Esophagus squamous epithelium (tissue), 5 donors: Measurements from ENCODE around the gene ARRDC5. TPM values are rescaled to one million over a fixed set of nuclear protein-coding genes. Genes with fewer than 3 reads are reported as not detected.
"Not testable (repeated sequence)": the region's sequence is repeated elsewhere in the genome, so short reads cannot be mapped to it uniquely, and the experiment has no call there.

Experiments
- DNase-seq: peaks from one replicate; lab custom pipeline; 2025; lab: John Stamatoyannopoulos, UW
- H3K27ac ChIP-seq, 4 donors: fragments of 200-600 bp; sonication (generic); one replicate each; pipeline ENCODE4 v1.5.1; 2016 to 2019; ENCODE audit warnings: mild to moderate bottlenecking in 1 of 4
- H3K27me3 ChIP-seq, 4 donors: fragments of 200-600 bp; sonication (generic); 1 replicate in 3 of 4; 2 replicates in 1 of 4; pipeline versions ENCODE4 v1.5.1 to v1.6.0; 2017 to 2021; ENCODE audit warnings: antibody characterized with exemption in 1 of 4
- H3K36me3 ChIP-seq, 3 donors: fragments of 200-600 bp; sonication (generic); one replicate each; pipeline ENCODE4 v1.5.1; 2016 to 2019
- H3K4me1 ChIP-seq, 3 donors: fragments of 200-600 bp; sonication (generic); one replicate each; pipeline ENCODE4 v1.5.1; 2017 to 2019
- H3K4me3 ChIP-seq, 4 donors: fragments of 200-600 bp; sonication (generic); 1 replicate in 3 of 4; 2 replicates in 1 of 4; pipeline ENCODE4 v1.5.1; 2016 to 2019; ENCODE audit warnings: mild to moderate bottlenecking in 2 of 4, moderate library complexity in 1 of 4
- H3K9me3 ChIP-seq, 3 donors: fragments of 200-600 bp; sonication (generic); one replicate each; pipeline ENCODE4 v1.5.1; 2016 to 2019
- POLR2A ChIP-seq, 4 donors: fragments of 450-650 bp; IDR thresholded peaks; one replicate each; pipeline ENCODE4 v1.6.1; 2017; ENCODE audit warnings: antibody characterized with exemption in 4 of 4, mild to moderate bottlenecking in 4 of 4, moderate library complexity in 3 of 4
- WGBS, 2 donors: methylation state at CpG; one replicate each; pipeline ENCODE4 v1.1.5; 2018; 5-methylcytosine and 5-hydroxymethylcytosine counted together
- intact Hi-C: fragments of 100-400 bp; cut with DNase I; formaldehyde crosslinking; loops from one replicate; pipeline ENCODE4 v1.15.0; 2022
- total RNA-seq, 4 donors: library from RNA; depleted of rRNA; stranded (reverse); fragments of >200 nt; gene quantifications; one replicate each; pipeline ENCODE4 v1.1.0, GENCODE V29; 2016
- TF ChIP-seq, protein P1 (sequence below), 6 experiments: fragments of 450-650 bp in 4 of 6; fragments of 200-600 bp in 2 of 6; sonication (generic) in 2 of 6; IDR thresholded peaks; one replicate each; pipeline ENCODE4 v1.5.1; 2016 to 2019; ENCODE audit warnings: antibody characterized with exemption in 6 of 6, mild to moderate bottlenecking in 4 of 6, moderate library complexity in 4 of 6
- donor health status: DM: yes; HTN: yes; CAD: no.

The ARRDC5 gene
- total RNA-seq = under 1 TPM in 2 of 4 donors, not detected in 2; 0.38 to 0.62 TPM

DNA sequence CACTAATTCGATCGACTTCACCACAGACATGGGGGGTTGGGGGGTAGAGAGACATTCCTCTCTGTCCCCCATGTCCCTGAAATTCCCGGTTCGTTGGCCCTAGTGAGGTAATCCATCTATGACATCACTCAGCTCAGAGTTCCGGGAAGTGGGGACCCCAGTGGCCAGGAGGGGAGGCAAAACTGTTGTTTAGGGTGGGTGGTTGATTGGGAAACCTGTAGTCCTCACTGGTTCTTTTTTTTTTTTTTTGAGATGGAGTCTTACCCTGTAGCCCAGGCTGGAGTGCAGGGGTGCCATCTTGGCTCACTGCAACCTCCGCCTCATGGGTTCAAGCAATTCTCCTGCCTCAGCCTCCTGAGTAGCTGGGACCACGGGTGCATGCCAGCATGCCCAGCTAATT, at the start of gene ARRDC5:
Gene ARRDC5 (minus strand): TSS at position 101 of the 400 bp plus-strand sequence. CDS start 71 bp downstream, at position 30.
- H3K27ac ChIP-seq = no peak within 1 kb of the TSS
- TF ChIP-seq, protein P1, sequence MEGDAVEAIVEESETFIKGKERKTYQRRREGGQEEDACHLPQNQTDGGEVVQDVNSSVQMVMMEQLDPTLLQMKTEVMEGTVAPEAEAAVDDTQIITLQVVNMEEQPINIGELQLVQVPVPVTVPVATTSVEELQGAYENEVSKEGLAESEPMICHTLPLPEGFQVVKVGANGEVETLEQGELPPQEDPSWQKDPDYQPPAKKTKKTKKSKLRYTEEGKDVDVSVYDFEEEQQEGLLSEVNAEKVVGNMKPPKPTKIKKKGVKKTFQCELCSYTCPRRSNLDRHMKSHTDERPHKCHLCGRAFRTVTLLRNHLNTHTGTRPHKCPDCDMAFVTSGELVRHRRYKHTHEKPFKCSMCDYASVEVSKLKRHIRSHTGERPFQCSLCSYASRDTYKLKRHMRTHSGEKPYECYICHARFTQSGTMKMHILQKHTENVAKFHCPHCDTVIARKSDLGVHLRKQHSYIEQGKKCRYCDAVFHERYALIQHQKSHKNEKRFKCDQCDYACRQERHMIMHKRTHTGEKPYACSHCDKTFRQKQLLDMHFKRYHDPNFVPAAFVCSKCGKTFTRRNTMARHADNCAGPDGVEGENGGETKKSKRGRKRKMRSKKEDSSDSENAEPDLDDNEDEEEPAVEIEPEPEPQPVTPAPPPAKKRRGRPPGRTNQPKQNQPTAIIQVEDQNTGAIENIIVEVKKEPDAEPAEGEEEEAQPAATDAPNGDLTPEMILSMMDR (IDR thresholded peaks at IDR 0.05) = no peak
- TF ChIP-seq POLR2A (IDR thresholded peaks at IDR 0.05) = no peak
- H3K4me3 ChIP-seq = no peak within 1 kb of the TSS
- no peaks in the 10 kb centered on the region for H3K9me3 ChIP-seq
- 73 to 87% methylated on average over 6 to 7 of the region's 7 CpGs for WGBS, 2 donors
- H3K4me1 ChIP-seq = no peaks in the 10 kb centered on the region
- no peaks in the 10 kb centered on the region for H3K27me3 ChIP-seq
- intact Hi-C loops = no loop called here
- H3K36me3 ChIP-seq = no peaks in the 10 kb centered on the region
- DNase-seq = no peak

- TF ChIP-seq, protein P1 (IDR thresholded peaks at IDR 0.05) = no peak
- no peak for TF ChIP-seq POLR2A (IDR thresholded peaks at IDR 0.05)
- H3K27me3 ChIP-seq = no peaks in the 10 kb centered on the region
- WGBS, 2 donors = 83 to 88% methylated on average over 11 of the region's 11 CpGs
- intact Hi-C loops = no loop called here
- peaks cover 0 to 8% (median 0%) of the 10 kb centered on the region in 3 donors for H3K36me3 ChIP-seq
- H3K4me3 ChIP-seq = no peak overlapping the region
- no peak for DNase-seq
- H3K27ac ChIP-seq = no peak overlapping the region
- no peaks in the 10 kb centered on the region for H3K4me1 ChIP-seq
- H3K9me3 ChIP-seq = no peaks in the 10 kb centered on the region
Measured at GRCh38 chr19:4951656-4952055, 49.0 kb upstream of the ARRDC5 start.

- 96 to 98% methylated on average over 9 to 12 of the region's 23 CpGs for WGBS, 2 donors
- H3K27me3 ChIP-seq, H3K27ac ChIP-seq, H3K4me1 ChIP-seq, H3K9me3 ChIP-seq, H3K4me3 ChIP-seq, intact Hi-C loops, H3K36me3 ChIP-seq, DNase-seq: not testable (repeated sequence)
Measured at GRCh38 chr19:4950650-4951049, 48.0 kb upstream of the ARRDC5 start.

- DNase-seq = not testable (repeated sequence)
- WGBS, 2 donors = 96 to 100% methylated on average over 3 to 7 of the region's 35 CpGs
Measured at GRCh38 chr19:4941638-4942169, 39.0 kb upstream of the ARRDC5 start.

GRCh38 chr19:4939466-4939865, 36.8 kb upstream of the ARRDC5 start:
- intact Hi-C loops = no loop called here
- Histone ChIP-seq H3K27ac (no peak overlapping the region), H3K27me3 (no peaks in the 10 kb centered on the region), H3K36me3 (no peaks in the 10 kb centered on the region), H3K4me3 (no peak overlapping the region), H3K9me3 (no peaks in the 10 kb centered on the region), H3K4me1 (no peaks in the 10 kb centered on the region)
- no peak for TF ChIP-seq POLR2A (IDR thresholded peaks at IDR 0.05)
- TF ChIP-seq, protein P1 (IDR thresholded peaks at IDR 0.05) = no peak
- 90 to 99% methylated on average over 2 to 7 of the region's 7 CpGs for WGBS, 2 donors
- DNase-seq = no peak

More at GRCh38 chr19:4941638-4942169, 39.0 kb upstream of the ARRDC5 start:
- intact Hi-C loops, H3K9me3 ChIP-seq, H3K4me3 ChIP-seq, H3K4me1 ChIP-seq, H3K27me3 ChIP-seq, H3K27ac ChIP-seq, H3K36me3 ChIP-seq: not testable (repeated sequence)

- 93 to 95% methylated on average over 4 of the region's 4 CpGs for WGBS, 2 donors
- H3K27me3 ChIP-seq, H3K4me1 ChIP-seq, H3K9me3 ChIP-seq, DNase-seq, intact Hi-C loops, H3K4me3 ChIP-seq, H3K36me3 ChIP-seq, H3K27ac ChIP-seq: not testable (repeated sequence)
Measured at GRCh38 chr19:4938461-4938860, 35.8 kb upstream of the ARRDC5 start.

DNA sequence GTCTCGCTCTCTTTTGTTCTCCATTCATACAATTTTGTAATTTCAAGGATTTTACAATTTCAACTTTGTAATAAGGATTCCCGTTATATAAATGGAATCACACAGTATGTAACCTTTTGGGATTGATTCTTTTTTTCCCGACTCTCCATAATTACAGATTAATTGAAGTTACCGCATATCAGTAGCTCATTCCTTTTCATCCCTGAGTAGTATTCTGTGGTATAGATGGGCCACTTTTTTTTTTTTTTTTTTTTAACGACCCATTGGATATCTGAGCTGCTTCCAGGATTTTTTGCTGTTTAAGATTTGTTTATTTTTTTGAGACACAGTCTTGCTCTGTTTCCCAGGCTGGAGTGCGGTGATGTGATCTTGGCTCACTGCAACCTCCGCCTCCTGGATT, 34.4 kb upstream of the ARRDC5 start:
- Histone ChIP-seq H3K36me3 (peaks cover 0 to 6% (median 0%) of the 10 kb centered on the region in 3 donors), H3K27me3 (no peaks in the 10 kb centered on the region), H3K27ac (no peak overlapping the region), H3K9me3 (no peaks in the 10 kb centered on the region), H3K4me3 (no peak overlapping the region), H3K4me1 (no peaks in the 10 kb centered on the region)
- 85 to 86% methylated on average over 7 of the region's 7 CpGs for WGBS, 2 donors
- no peak for DNase-seq
- intact Hi-C loops = no loop called here
- TF ChIP-seq POLR2A (IDR thresholded peaks at IDR 0.05) = no peak
- TF ChIP-seq, protein P1 (IDR thresholded peaks at IDR 0.05) = no peak
